ENCODE measurements around the gene RAF1.

DNA sequence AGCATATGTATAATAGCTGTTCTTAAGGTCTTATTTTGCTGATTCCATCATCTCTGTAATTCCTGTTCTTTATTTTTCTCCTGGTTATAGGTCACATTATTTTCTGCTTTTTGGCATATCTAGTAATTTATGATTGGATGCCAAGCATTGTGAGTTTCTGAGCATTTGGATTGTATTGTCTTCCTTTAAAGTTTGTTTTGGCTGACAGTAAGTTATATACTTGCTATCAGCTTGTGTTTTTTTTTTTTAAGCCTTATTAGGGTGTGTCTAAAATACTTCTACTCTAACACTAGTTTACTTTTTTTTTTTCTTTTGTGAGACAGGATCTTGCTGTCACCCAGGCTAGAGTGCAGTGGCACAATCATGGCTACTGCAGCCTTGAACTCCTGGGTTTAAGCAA is 96.9 kb downstream of the RAF1 start:
- TF ChIP-seq POLR2A (IDR thresholded peaks at IDR 0.05) (no peak), CTCF (IDR thresholded peaks at IDR 0.05) (no peak)

All from stomach (tissue), 4 donors.